Activated T-helper 1 cell treated with anti-CD3 and anti-CD28 coated beads, Interleukin-2, amount 50 U/mL, for 16 hours (primary cell): ENCODE data around the gene OXSR1.
"Not testable (repeated sequence)": the region's sequence is repeated elsewhere in the genome, so short reads cannot be mapped to it uniquely, and the experiment has no call there.

ENCODE experiments used
- DNase-seq, 2 donors: peaks; one replicate each; pipeline ENCODE4 v3.0.0-alpha.2; 2020; ENCODE audit warnings: low read depth in 1 of 2, low spot score in 1 of 2

OXSR1 gene

DNA sequence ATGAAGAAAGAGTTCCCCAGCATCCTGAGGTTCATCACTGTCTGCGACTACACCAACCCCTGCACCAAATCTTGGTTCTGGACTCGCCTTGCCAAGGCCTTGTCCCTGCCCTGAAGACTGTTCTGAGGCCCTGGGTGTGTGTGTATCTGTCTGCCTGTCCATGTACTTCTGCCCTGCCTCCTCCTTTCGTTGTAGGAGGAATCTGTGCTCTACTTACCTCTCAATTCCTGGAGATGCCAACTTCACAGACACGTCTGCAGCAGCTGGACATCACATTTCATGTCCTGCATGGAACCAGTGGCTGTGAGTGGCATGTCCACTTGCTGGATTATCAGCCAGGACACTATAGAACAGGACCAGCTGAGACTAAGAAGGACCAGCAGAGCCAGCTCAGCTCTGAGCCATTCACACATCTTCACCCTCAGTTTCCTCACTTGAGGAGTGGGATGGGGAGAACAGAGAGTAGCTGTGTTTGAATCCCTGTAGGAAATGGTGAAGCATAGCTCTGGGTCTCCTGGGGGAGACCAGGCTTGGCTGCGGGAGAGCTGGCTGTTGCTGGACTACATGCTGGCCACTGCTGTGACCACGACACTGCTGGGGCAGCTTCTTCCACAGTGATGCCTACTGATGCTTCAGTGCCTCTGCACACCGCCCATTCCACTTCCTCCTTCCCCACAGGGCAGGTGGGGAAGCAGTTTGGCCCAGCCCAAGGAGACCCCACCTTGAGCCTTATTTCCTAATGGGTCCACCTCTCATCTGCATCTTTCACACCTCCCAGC is 24.0 kb upstream of the OXSR1 start:
- DNase-seq = no peak

DNA sequence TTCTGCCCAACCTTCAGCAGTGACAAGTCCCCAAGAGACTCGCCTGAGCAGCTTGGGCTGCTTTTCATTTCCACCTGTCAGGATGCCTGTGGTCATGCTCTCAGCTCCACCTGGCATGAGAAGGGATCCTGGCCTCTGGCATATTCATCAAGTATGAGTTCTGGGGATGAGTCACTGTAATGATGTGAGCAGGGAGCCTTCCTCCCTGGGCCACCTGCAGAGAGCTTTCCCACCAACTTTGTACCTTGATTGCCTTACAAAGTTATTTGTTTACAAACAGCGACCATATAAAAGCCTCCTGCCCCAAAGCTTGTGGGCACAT is 23.4 kb upstream of the OXSR1 start:
- no peak for DNase-seq

DNA sequence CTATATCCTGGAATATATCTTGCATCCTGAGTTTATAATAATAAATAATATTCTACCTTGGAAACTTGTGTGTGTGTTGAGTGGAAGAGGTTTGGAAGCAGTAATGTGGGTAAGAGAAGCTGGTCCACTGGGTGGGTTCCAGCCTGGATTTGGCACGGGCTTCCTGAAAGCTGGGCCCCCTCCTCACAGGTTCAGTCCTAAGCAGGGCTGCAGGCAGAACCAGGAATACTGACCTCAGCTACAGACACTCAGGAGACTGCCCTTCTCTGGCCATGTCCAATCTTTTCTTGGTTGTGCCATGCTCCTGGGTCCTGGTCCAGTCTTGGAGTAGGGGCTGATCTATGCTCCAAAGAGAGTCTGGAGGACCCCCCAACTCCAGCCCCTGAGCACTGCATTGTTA is 22.4 kb upstream of the OXSR1 start:
- DNase-seq = no peak

DNA sequence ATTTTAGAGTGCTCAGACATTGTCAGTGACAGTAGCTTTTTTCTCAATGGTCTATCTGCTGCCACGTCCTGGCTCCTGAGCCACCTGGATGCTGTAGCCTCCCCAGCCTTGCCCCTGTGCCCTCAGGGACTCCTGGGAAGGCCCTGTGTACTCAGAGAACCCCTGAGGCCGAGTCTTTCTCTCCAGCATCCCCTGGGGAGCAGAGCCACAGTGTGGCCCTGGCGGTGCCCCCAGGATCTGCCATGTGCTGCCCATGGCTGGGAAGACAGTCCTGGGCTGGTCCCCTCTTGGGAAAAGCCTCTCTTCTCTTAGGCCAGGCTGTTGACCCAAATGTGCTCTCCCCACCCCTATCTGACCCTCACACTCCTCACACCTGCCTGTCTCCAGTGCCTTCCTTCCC is 21.8 kb upstream of the OXSR1 start:
- no peak for DNase-seq

DNA sequence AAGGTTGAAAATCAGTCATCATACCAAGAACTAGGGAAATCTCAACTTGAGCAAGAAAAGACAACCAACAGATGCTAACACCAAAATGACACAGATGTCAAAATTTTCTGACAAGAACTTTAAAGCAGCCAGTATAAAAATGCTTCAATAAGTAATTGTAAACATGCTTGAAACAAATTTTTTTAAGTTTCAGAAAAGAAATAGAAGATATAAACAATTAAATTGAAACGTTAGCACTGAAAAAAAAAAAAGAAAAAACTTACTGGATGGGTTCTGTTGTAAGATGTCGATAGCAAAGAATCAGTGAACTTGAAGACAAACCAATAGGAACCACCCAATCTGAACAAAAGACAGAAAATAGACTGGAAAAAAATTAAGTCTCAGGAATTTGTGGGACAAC is 18.8 kb upstream of the OXSR1 start:
- DNase-seq = no peak

DNA sequence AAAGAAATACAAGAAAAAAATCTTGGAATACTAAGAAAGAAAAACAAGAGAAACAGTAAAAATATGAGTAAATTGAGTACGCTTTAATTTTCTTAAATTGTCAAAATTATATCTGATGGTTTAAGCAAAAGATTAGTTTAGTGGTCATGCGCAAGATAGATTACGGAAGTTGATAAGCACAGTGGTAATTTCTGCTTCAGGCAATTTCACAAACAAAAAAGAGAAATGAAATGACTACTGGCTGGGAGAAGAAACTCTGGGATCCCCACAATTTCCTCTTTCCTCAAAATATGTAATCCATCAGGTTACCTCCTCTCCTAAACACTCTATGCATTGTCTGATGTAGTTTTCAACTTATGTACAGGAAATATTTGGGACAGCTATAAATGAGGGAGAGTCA is 17.9 kb upstream of the OXSR1 start:
- no peak for DNase-seq

DNA sequence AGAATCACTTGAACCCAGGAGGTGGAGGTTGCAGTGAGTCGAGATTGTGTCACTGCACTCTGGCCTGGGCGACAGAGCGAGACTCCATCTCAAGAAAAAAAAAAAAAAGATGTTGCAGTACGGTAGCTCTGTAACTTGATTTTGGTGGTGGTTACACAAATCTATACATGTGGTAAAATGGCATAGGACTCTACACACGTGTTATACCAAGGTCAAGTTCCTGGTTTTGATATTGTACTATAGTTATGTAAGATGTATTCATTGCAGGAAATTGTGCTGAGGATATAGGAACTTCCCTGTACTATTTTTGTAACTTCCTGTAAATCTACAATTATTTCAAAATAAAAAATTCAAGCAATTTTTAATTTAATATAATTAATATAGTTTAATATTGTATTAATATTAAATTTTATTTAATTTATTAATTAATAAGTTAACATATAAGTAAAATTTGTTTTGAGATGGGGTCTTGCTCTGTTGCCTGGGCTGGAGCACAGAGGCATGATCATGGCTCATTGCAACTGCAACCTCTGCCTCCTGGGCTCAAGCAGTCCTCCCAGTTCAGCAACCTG is 16.9 kb upstream of the OXSR1 start:
- no peak for DNase-seq

DNA sequence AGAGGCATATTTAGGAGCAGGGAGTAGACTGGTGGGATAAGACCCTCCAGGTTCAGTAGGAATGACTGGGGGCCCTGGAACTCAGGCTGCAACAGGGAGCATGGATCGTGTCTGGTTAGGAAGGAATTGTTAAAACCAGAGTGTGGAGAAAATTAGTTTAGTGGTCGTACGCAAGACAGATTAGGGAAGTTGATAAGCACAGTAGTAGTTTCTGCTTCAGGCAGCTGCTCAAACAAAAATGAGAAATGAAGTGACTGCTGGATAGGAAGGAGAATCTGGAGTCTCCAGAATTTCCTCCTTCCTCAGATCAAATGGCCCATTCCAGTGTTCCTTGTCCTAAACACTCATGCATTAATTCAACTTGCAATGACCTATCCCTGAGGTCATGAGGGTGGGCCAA is 15.6 kb upstream of the OXSR1 start:
- DNase-seq = no peak

DNA sequence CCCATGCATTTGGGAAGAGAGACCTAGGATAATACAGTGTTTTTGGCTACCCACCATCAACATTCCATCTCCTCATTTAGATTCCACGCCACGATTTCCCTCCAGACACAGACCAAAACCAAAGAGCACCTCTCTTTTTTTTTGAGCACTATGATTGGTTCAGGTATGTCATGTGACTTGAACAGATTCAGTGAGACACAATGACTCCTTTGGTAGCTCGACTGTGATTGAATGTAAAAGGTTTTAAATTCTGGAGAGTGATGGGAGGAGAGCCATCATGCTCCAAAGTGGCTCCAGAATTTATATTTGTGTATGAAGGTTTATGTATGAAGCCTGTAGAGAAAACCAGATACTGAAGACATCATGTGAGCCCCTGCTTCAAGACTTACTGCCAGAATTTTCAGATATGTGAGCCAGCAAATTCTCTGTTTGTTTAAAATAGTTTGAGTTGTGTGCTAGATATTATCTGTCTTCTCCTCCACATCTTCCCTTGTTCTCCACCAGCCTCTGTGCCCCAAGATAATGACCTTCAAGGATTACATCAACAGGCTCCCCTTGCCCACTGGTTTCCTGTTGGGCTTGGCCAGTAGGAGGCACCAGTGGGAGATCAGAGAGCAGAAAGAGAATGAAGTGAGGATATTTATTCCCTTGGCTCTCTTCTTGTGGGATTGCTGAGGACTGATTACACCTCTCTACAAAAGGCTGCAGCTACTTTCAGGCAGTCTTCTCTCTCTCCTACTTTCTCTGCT is 14.4 kb upstream of the OXSR1 start:
- DNase-seq = no peak

DNA sequence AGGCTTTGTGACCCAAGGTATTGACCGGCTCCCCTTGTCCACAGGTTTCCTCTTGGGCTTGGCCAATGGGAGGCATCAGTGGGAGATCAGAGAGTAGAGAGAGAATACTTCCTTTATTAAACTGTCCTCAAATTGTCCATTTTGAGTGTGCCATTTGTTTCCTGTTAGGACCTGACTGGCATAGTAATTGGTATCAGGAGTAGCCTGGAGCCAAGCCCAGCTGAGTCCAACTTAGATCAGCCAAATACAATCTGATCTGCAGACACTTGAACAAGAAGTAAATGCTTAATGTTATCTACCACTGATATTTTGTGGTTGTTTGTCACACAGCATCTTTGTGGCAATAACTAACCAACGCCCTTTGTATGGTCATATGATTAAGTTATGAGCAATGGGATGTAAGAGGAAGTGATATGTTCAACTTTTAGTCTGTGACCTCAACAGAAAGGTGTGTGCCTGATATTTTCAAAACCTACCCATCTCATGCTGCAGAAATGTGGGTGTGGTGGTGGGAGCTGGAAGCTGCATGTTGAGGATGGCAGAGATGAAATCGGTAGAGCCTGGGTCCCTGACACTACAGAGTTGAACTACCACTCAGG is 13.6 kb upstream of the OXSR1 start:
- DNase-seq = no peak

DNA sequence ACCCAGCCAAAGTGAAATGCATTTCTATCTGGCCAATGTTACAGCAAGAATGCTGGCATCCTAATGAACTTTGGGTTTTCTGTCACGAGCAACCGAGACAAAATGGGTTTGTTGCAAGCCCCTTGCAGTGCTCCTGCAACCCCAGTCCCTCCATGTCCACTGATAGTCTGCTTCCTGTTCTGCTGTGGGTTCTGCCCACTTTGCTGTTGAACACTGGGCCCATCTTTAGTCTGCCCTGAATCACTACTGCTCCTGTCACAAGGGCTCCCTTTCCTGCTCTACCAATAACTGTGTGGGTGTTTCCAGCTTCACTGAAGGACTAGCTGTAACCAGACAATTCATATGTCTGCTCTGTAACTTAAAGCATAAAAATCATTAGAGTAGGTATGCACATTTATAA is 12.7 kb upstream of the OXSR1 start:
- no peak for DNase-seq

DNA sequence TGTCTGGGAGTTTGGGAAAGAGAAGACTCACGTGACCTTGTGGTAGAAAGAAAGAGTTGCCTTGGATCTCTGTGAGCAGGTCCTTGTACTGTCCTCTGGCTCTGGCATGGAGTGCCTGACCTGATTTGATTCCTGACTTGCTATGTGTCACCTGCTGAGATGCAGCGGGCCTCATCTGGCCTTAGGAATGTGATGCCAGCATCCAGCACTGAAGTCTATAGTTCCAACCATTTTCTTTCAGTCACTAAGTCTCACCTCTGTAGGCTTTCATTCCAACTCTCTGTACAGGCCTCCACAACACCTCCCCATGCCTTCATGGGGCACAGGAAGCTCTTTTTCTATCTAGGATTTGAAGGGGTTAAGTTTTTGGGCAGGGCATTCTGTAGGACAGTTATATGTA is 12.1 kb upstream of the OXSR1 start:
- no peak for DNase-seq

DNA sequence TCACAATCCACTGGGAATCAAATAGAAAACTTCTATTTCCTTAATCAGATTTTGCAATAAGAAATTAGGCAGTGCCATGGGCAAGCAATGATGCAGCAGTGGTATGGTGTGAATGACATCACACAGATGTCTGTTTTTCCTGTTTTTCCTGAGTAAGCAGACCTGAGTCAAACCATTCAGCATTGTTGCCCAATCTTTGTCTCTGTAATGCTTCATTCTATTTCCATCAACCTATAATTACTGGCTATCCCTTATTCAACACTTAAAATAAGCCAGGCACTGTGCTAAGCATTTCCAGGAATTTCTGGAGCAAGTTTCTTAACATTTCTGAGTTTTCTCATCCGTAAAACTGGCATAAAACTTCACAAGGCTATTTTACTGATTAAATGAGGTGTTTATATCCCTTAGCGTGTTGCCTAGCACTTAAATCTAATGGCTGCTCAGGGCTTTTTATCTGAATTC is 11.3 kb upstream of the OXSR1 start:
- no peak for DNase-seq

DNA sequence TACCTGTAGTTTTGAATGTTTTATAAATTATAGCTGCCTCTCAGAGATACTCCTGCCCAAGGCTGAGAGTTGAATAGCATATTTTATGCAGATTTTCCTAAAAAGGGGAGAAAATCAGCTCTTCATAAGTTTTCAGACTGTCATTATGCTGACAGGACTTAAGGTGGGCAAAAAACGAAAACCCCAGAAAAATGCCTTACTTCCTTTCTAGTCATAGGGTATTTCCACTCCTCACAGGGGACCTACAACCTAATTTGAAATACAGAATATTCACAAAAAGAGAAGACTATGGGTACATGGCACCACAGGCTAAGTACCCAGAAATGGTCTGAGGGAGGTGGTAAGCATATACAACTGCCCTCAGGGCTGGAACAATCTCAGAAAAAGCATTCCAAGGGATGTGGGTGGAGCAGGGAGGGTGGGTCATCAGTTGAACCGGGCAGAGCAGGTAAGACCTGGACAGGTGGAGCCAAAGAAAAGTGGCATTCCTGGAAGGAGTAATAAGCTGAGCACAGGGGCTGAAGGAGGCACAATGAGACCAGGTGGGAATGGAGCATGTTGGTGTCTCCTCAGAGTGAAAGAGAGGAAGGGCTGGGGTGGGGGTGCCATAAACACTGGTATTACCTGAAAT is 10.6 kb upstream of the OXSR1 start:
- DNase-seq = no peak

DNA sequence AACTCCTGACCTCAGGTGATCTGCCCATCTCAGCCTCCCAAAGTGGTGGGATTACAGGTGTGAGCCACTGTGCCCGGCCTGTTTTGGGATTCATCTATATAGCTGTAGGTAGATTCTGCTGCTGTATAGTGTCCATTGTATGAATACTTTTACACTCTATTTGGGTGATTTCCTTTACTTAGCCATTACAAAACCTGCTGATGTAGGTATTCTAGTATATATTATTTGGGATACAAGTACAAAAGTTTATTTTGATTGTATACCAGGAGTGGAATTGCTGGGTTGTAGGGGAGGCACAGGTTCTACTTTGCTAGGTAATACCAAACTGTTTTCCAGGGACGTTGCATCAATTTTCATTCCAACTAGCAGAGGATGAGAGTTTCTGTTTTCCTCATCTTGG is 9.5 kb upstream of the OXSR1 start:
- DNase-seq = no peak

DNA sequence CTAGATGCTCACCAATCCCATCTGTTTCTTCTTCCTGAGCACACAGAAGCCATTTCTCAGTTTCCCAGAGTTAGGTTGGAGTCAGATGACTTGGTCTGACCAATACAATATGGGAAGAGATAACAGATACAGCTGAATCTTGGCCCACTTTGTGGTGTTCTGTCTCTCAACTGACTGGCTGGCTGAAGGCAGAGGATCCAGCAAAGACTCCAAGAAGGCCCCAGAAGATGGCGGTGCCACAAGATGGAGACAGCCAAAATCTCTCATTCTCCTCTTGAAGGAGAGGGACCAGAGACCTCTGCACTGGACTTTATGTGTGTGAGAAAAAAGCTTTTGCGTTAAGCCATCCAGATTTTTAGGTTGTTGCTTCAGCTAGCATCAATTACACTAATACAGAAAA is 8.2 kb upstream of the OXSR1 start:
- DNase-seq = no peak

DNA sequence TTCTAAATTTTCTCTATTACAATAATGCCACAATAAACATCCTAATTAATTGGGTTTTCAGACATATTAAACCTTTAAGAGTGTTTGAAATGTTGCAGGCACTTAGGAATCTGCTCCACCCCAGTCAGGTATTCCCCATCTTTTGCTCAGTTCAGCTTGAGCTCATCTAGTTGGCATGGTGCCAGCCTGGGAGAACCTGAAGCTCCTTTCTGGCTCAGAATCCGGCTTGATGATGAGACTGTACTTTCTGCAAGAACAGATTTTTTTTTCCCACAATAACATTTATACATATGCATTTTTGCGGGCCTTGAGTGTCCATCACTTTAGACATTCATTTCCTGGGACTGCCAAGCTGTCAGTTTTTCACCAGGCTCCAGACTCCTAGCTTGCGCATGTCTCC is 7.7 kb upstream of the OXSR1 start:
- DNase-seq = no peak

DNA sequence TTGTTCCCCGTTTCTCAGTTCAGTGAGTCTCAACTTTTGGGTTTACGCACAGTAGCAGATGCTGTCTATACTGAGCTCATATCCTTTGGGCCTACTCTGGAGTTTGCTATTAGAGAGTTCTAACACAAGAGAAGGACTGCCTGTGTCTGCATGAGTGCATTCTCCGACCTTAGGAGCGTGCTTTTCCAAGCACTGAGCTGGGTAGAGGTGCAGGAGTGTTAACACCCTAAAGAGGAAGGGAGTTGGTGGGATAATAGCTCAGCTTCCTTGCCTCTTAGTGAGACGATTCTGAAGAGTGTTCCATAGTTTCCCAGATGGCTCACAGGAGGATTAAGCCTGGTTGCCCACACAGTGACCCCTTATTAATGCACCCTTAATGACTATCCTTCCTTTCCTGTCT is 6.9 kb upstream of the OXSR1 start:
- no peak for DNase-seq

DNA sequence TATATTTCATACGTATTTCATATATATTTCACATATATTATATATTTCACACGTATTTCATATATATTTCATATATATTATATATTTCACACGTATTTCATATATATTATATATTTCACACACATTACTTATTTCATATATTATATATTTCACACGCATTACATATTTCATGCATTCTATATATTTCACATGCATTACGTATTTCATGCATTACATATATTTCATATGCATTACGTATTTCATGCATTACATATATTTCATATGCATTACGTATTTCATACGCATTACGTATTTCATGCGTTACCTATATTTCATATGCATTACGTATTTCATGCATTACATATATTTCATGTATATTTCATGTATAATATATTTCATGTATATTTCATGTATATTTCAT is 4.6 kb upstream of the OXSR1 start:
- DNase-seq = not testable (repeated sequence)

DNA sequence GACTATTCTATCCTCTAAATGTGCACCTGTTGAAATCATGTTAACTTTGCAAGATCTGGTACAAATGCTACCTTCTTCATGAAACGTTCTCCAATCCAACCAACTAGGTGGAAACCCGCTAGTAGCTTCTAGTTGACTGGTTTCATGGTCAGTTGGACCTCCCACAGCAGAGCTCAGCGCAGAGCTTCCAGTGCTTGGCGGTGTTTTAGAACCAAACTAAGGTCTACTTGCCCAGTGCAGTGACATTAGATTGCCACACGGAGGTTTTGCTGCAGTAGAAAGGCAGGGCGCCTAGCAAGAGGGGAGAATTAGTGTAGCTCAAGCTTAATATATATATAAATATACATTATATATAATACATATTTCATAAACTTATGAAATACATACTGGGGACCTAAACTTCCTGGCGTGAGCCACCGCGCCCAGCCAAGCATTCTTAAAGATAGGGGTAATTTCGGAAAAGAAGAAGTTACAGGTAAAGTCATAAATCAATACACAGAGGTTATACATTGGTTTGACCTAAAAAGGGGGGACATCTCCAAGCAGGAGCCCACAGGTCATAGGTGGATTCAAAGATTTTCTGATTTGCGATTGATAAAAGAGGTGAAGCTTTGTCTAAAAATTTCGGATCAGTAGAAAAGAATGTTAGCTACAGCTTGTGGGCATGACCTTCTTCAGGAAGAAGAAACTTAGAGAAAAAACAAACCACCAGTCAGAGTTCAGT is 2.1 kb upstream of the OXSR1 start:
- DNase-seq = no peak
